HG02938 (cell line): ENCODE data around the gene SLC13A2.
"Not testable (repeated sequence)": the region's sequence is repeated elsewhere in the genome, so short reads cannot be mapped to it uniquely, and the experiment has no call there.

Experiments used
- ATAC-seq: cut with Tn5 transposase; IDR thresholded peaks from one replicate; pipeline ENCODE4 v1.9.1; 2021; ENCODE audit warnings: mild to moderate bottlenecking, moderate library complexity; ENCODE audit not compliant: unreplicated experiment

SLC13A2 gene, protein sequence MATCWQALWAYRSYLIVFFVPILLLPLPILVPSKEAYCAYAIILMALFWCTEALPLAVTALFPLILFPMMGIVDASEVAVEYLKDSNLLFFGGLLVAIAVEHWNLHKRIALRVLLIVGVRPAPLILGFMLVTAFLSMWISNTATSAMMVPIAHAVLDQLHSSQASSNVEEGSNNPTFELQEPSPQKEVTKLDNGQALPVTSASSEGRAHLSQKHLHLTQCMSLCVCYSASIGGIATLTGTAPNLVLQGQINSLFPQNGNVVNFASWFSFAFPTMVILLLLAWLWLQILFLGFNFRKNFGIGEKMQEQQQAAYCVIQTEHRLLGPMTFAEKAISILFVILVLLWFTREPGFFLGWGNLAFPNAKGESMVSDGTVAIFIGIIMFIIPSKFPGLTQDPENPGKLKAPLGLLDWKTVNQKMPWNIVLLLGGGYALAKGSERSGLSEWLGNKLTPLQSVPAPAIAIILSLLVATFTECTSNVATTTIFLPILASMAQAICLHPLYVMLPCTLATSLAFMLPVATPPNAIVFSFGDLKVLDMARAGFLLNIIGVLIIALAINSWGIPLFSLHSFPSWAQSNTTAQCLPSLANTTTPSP

DNA sequence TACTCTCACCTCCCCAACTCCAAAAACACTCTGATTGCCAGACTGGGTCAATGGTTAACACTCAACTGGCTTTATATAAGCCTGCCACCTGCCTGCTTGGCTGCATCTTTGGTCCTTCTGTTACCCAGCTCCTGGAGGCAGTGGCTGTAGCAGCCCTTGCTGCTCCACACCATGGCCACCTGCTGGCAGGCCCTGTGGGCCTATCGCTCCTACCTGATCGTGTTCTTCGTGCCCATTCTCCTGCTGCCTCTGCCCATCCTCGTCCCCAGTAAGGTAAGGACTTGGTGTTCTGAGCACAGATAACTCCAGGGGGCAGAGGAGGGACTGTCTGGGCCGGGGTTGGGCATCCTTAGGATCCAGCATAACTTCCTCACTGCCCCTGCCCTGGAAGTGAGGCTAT is at the start of gene SLC13A2:
Gene SLC13A2, plus strand, starts transcription at position 103 of the 400 bp plus-strand sequence. Its CDS starts 69 bp downstream, at position 172.
- ATAC-seq: no peak

DNA sequence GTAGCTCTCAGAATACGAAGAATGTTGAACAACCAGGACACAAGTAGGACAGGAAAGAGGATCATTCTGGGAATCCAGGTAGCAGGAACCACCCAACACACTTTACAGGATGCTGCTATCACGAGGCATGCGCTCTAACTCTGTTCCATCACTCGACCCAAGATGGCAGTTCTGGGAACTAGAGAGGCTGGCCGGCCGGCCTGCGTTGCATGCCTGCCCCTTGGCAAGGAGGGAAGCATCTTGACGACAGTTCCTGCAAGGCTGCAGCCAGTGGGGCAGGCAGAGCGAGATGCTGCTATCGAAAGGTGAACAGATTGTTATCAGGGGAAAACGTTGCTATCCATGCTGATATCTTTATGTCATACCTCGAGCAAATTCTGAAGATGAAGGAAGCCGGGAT is 48.2 kb upstream of the SLC13A2 start:
- no peak for ATAC-seq

DNA sequence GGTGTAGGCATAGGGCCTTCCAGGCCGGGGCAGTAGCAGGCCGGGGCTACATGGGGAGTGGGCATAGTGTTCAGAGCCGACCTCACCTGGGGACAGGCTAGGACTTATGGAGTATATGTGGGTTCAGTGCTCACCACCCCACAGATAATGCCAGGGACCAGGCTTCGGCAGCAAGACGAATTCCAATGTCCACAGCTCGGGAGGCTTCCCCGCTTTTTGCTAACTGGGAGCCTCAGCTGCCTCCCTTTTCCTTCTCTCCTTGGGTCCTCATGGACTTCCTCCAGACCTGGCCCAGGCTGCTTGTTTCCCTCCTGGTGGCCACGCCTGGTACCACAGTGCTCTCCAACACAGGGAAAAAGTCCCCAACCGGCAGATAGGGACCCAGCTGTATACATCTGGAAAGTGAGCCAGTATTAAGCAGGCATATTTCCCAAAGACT is 47.3 kb upstream of the SLC13A2 start:
- ATAC-seq: no peak

DNA sequence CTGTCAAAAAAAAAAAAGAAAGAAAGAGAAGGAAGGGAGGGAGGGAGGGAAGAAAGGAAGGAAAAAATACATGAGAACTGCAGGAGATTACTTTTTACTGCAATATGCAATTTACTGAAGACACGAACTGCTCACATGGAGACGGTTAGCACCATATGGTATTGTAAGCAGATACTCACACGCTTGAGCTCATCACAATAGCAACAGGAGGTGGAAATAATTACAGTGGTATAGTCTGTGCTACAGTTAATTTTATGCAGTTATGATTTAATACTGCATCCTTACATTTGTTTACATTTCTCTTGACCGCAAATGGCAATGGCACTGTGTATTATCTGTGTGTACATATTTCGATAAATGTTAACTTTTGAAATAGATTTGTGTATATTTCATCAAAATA is 46.1 kb upstream of the SLC13A2 start:
- ATAC-seq: no peak

DNA sequence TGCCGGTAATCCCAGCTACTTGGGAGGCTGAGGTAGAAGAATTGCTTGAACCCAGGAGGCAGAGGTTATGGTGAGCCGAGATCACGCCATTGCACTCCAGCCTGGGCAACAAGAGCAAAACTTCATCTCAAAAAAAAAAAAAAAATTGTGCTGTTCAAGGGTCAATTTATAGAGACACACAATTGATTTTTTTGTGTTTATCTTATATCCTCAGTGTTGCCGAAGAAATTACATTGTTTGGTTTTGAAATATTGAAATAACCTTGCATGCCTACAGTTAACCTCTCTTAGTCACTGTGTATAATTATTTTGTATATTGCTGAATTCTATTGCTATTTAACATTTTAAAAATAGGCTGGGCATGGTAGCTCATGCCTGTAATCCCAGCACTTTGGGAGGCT is 45.5 kb upstream of the SLC13A2 start:
- ATAC-seq: not testable (repeated sequence)

DNA sequence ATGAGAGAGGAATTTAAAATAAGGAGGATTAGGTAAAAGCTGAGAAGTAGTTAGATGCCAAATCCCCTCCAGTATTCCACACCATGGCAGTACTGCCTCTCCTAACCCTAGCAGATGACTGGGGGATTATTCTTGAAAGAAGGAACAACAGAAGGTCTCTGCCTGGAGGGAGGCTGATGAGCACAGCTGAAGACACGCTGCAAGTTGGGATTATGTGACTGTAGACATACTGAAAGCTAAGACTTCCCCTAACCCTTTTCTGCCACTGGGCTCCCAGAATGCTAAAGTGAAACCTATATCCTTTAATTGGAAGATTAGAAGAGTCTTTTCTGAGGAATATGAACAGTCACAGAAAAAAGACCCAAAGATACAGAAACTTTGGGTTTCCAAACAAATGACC is 39.7 kb upstream of the SLC13A2 start:
- no peak for ATAC-seq

DNA sequence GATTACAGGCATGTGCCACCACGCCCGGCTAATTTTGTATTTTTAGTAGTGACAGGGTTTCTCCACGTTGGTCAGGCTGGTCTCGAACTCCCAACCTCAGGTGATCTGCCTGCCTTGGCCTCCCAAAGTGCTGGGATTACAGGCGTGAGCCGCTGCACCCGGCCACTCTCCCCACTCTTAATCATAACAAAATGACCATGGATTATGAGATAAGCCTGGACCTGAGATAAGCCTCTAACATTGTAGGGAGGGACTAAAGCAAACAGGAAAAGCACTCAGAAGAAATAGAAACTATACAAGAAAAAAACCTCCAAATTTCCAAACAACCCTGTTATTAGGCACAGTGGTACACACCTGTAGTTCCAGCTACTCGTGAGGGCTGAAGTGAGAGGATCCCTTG is 39.1 kb upstream of the SLC13A2 start:
- not testable (repeated sequence) for ATAC-seq

DNA sequence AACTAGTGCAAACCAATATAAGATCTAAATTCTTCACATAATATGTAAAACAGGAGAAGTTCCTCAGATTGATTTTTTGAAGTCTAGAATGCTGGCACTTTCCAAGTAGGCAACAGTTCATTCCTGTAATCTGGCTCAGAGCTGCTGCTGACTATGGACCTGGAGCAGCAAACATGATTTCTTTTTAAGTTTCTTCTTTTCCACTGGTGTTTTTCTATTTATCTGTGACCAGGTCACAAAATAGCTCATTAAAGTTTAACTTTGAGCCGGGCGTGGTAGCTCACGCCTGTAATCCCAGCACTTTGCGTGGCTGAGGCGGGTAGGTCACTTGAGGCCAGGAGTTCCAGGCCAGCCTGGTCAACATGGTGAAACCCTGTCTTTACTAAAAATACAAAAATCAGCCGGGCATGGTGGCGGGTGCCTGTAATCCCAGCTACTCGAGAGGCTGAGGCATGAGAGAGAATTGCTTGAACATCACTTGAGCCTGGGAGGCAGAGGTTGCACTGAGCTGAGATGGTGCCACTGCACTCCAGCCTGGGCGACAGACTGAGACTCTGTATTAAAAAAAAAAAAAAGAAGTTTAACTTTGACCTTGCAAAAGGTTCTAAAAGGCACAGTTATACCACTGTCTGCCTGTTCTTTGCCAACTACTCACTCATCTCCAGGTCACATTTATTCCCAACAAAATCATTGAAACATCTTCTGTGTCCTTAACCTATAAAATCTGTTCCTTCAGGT is 29.4 kb upstream of the SLC13A2 start:
- ATAC-seq: no peak

DNA sequence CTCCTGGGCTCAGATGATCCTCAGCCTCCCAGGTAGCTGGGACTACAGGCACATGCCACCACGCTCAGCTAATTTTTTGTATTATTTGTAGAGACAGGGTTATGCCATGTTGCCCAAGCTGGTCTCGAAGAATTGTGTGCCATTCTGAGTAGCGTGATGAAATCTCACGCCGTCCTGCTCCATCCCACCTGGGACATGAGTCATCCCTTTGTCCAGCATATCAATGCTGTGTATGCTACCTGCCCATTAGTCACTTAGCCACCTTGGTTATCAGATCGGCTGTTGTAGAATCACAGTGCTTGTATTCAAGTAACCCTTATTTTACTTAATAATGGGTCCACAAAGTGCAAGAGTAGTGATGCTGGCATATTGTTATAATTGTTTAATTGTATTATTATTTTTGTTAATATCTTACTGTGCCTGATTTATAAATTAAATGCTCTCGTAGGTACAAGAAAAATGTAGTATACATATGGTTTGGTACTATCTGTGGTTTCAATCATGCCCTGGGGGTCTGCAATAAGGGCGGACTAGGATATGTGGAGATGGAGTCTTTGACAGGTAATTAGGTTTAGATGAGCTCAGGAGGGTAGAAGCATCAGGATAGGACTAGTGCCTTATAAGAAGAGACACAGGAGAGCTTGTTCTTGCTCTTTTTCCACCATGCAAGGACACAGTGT is 26.6 kb upstream of the SLC13A2 start:
- no peak for ATAC-seq

DNA sequence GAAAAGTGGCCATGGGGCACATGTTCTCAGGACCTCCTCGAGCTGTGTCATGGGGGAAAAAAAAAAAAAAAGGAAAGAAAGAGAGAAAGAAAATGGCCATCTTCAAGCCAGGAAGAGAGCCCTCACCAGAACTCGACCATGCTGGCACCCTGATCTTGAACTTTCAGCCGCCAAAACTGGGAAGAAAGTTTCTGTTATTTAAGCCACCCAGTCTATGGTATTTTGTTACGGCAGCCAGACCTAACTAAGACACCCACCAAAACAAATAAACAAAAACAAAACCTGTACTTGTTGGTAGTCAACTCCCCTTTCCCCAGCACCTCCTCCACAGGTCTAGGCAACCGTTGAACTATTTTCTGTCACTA is 26.1 kb upstream of the SLC13A2 start:
- no peak for ATAC-seq

DNA sequence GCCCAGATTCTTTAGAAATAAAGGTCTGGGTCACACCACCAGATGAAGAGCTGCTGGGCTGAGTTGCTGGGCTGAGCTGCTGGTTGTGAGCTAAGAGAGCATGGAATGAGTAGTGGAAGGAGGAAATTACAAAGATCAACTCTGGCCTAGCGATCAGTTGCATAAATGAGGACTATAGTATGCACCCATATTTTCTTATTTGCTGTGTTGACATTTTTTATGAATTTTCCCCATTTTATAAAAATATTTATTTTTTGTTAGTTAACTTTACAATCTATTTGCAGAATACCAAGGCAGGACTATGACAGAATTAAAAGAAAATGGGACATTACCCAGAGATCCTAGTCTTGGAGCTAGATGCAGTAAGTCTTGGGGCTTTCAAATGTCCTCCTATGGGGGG is 23.6 kb upstream of the SLC13A2 start:
- ATAC-seq: no peak

DNA sequence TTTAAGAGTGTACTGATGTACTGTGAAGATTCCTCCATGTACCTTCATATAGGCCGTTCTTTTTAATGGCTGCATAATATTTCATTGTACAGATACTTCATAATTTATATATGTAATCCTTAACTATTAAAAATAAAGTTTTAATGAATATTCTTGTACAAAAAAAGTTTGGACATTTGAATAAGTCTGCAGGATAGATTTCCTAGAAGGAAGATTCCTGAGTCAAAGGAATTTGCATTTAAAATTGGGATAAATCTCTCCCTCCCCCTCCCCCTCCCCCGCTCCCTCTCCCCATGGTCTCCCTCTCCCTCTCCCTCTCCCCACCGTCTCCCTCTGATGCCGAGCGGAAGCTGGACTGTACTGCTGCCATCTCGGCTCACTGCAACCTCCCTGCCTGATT is 15.6 kb upstream of the SLC13A2 start:
- no peak for ATAC-seq

DNA sequence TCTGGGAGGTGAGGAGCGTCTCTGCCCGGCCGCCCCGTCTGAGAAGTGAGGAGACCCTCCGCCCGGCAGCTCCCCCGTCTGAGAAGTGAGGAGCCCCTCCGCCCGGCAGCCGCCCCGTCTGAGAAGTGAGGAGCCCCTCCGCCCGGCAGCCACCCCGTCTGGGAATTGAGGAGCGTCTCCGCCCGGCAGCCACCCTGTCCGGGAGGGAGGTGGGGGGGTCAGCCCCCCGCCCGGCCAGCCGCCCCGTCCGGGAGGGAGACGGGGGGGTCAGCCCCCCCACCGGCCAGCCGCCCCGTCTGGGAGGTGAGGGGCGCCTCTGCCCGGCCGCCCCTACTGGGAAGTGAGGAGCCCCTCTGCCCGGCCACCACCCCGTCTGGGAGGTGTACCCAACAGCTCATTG is 14.6 kb upstream of the SLC13A2 start:
- not testable (repeated sequence) for ATAC-seq

DNA sequence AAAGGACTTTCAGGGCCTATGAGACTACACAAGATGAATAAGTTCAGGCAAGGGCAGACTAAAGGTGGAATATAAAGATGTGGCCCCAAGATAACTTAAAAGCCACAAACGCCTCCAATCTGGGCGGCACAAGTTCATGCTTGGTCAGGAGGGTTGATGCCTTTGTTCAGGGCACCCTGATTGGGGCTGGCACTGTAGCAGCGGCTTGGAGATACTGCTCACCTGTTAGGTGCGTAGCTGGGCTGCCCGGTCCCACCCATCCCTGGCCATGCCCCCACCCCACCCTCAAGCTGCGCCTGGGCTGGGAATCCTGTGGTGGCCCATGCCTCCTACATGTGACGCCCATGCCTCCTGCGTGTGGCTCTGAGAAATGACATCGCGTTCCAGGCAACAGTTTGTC is 12.5 kb upstream of the SLC13A2 start:
- no peak for ATAC-seq

DNA sequence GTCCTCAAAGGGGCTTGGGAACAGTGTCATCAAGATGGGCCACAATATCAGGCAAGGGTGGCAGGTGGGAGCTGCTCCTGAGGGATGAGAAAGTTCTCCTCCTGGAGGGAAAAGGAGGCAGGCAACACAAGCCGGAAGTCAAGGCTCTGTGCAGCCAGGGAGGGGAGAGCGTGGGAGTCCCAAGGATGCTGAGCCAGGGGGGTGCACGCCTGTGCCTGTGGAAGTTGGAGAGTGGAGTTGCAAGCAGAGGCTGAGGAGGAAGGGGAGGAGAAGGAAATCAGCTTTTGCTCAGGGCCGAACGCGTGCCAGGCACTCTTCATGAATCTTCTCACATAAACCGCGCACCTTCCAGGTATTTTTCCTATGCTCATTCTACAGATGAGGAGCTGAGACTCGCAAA is 7.4 kb upstream of the SLC13A2 start:
- ATAC-seq: no peak

DNA sequence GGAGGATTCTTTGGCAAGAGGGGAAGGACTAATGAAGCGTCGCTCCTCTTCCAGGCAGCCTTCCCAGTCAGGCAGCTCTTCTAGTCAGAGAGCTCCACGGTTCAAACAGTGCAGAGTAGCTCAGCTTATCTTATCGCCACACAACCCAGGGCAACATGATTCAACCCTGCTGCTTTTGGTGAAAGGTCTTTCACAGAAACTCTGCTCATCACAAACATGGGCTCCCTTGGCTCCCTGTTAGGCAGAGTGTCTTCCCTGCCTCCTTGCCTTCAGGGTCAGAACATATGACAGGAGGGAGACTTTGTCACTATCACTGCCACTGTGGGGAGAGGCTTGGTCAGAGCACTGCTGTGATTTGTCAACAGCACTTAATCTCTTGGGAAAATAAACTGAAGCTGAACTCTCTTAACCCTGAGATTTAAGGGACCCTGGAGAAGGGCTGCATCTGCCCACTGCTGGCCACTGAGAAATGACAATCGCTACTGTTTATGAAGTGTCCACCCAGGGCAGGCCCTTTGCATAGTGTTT is 6.9 kb upstream of the SLC13A2 start:
- no peak for ATAC-seq

DNA sequence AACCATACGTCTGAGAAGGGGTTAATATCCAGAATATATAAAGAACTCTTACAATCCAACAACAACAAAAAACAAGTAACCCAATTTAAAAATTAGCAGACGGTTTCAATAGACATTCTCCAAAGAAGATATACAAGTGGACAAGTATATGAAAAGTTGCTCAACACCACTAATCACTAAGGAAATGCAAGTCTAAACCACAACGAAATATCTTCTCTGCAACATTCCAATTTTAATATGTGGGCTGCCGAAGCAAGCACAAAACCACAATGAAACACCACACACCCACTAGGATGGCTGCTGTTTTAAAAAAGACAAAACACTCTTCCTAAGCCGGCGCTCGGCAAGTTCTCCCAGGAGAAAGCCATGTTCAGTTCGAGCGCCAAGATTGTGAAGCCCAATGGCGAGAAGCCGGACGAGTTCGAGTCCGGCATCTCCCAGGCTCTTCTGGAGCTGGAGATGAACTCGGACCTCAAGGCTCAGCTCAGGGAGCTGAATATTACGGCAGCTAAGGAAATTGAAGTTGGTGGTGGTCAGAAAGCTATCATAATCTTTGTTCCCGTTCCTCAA is 5.9 kb upstream of the SLC13A2 start:
- no peak for ATAC-seq

DNA sequence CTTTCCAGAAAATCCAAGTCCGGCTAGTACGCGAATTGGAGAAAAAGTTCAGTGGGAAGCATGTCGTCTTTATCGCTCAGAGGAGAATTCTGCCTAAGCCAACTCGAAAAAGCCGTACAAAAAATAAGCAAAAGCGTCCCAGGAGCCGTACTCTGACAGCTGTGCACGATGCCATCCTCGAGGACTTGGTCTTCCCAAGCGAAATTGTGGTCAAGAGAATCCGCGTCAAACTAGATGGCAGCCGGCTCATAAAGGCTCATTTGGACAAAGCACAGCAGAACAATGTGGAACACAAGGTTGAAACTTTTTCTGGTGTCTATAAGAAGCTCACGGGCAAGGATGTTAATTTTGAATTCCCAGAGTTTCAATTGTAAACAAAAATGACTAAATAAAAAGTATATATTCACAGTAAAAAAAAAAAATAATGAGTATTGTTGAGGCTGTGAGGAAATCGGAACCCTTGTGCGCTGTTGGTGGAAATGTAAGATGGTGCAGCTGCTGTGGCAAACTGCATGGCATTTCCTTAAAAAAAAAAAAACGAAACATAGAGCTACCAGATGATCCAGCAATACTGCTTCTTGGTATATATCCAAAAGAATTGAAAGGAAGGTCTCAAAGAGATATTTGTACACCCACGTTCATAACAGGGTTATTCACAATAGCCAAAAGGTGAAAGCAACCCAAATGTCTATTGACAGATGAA is 5.3 kb upstream of the SLC13A2 start:
- not testable (repeated sequence) for ATAC-seq

DNA sequence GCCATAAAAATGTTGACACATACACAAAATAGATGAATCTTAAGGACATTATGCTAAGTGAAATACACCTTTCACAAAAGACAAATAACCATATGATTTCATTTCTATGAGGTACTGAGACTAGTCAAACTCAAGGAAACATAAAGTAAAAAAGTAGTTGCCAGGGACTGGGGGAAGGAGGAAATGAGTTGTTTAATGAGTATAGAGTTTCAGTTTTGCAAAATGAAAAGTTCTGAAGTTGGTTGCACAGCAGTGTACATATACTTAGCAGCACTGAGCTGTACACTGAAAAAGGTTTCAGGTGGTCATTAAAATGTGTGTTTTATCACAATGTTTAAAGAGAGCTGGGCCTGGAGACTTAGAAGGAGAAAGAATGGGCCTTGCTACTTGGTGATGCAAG is 4.7 kb upstream of the SLC13A2 start:
- ATAC-seq: no peak

DNA sequence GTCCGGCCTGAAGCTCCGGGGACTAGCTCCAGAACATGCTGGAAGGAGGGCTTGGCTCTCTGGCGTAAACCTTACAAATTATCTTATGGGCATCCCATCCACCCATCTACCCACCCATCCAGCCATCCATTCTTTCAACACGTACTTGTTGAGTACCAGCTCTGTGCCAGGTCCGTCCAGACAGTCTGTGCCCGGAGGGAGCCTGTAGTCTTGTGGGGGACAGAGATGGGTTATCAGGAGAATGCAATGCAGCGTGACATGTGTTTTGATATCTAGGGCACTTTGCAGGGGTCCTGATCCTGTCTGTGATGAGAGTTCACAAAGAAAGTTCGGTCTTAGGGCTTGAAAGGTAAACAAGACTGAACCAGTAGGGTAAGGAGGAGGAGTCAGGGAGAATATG is 4.1 kb upstream of the SLC13A2 start:
- no peak for ATAC-seq
